Prostate gland (tissue), 2 donors: ENCODE data around the gene AKNA. TPM values are rescaled to one million over a fixed set of nuclear protein-coding genes. Genes with fewer than 3 reads are reported as not detected.

Source experiments
- DNase-seq: peaks from one replicate; pipeline ENCODE4 v3.0.0-alpha.2; 2019; ENCODE audit warnings: low spot score
- H3K27ac ChIP-seq, 2 donors: fragments of 200-600 bp; sonication (generic); 2 replicates each; pipeline ENCODE4 v1.5.1; 2017 to 2019
- H3K27me3 ChIP-seq: fragments of 200-600 bp; sonication (generic); replicated peaks from 2 replicates; pipeline ENCODE4 v1.5.1; 2019; ENCODE audit not compliant: insufficient read depth
- H3K36me3 ChIP-seq, 2 donors: fragments of 200-600 bp; sonication (generic); 1 replicate in 1 of 2; 2 replicates in 1 of 2; pipeline versions ENCODE4 v1.5.1 to v1.8.1; 2017 to 2019
- H3K4me1 ChIP-seq: fragments of 200-600 bp; sonication (generic); replicated peaks from 2 replicates; pipeline ENCODE4 v1.5.1; 2019
- H3K4me3 ChIP-seq, 2 donors: fragments of 200-600 bp; sonication (generic); 2 replicates each; pipeline ENCODE4 v1.5.1; 2017 to 2019
- H3K9me3 ChIP-seq: fragments of 200-600 bp; sonication (generic); 2 replicates; pipeline ENCODE4 v1.5.1; 2017
- POLR2A ChIP-seq: fragments of 450-650 bp; IDR thresholded peaks from one replicate; pipeline ENCODE4 v1.6.1; 2016; ENCODE audit warnings: antibody characterized with exemption, mild to moderate bottlenecking
- POLR2AphosphoS5 ChIP-seq: sonication (generic); formaldehyde crosslinking; IDR thresholded peaks from one replicate; pipeline ENCODE4 v1.6.1; 2017; ENCODE audit warnings: antibody characterized with exemption
- WGBS: methylation state at CpG from one replicate; pipeline ENCODE4 v1.1.5; 2018; 5-methylcytosine and 5-hydroxymethylcytosine counted together
- intact Hi-C: fragments of 100-400 bp; cut with DNase I; formaldehyde crosslinking; loops from one replicate; pipeline ENCODE4 v1.14.2; 2022
- total RNA-seq, 2 donors: library from RNA; depleted of rRNA; stranded (reverse); fragments of >200 nt; gene quantifications; one replicate each; pipeline ENCODE4 v1.1.0, GENCODE V29; 2016
- TF ChIP-seq, protein P1 (sequence below), 4 experiments: fragments of 200-600 bp in 2 of 4; fragments of 450-650 bp in 2 of 4; sonication (generic) in 2 of 4; IDR thresholded peaks; 1 replicate in 3 of 4; 2 replicates in 1 of 4; pipeline ENCODE4 v1.5.1; 2016 to 2019; ENCODE audit warnings: antibody characterized with exemption in 4 of 4, mild to moderate bottlenecking in 2 of 4, moderate library complexity in 2 of 4

The AKNA gene
- total RNA-seq, 2 donors from 2014 or later: 20.5 to 30.1 TPM

- DNase-seq: no peak
- 92% methylated on average over 8 of the region's 8 CpGs for WGBS
- TF ChIP-seq, protein P1, sequence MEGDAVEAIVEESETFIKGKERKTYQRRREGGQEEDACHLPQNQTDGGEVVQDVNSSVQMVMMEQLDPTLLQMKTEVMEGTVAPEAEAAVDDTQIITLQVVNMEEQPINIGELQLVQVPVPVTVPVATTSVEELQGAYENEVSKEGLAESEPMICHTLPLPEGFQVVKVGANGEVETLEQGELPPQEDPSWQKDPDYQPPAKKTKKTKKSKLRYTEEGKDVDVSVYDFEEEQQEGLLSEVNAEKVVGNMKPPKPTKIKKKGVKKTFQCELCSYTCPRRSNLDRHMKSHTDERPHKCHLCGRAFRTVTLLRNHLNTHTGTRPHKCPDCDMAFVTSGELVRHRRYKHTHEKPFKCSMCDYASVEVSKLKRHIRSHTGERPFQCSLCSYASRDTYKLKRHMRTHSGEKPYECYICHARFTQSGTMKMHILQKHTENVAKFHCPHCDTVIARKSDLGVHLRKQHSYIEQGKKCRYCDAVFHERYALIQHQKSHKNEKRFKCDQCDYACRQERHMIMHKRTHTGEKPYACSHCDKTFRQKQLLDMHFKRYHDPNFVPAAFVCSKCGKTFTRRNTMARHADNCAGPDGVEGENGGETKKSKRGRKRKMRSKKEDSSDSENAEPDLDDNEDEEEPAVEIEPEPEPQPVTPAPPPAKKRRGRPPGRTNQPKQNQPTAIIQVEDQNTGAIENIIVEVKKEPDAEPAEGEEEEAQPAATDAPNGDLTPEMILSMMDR (IDR thresholded peaks at IDR 0.05): no peak
- TF ChIP-seq POLR2A (no peak), POLR2AphosphoS5 (no peak)
- no peaks in the 10 kb centered on the region for H3K9me3 ChIP-seq
- H3K4me1 ChIP-seq: no peaks in the 10 kb centered on the region
- no peaks in the 10 kb centered on the region for H3K27me3 ChIP-seq
- peaks cover 0 to 23% of the 10 kb centered on the region in 2 donors for H3K36me3 ChIP-seq
- intact Hi-C loops: no loop called here
- no peak overlapping the region for H3K27ac ChIP-seq
- no peak overlapping the region for H3K4me3 ChIP-seq
These were observed 9.8 kb downstream of the AKNA start for GRCh38 chr9:114378016-114378415.

DNA sequence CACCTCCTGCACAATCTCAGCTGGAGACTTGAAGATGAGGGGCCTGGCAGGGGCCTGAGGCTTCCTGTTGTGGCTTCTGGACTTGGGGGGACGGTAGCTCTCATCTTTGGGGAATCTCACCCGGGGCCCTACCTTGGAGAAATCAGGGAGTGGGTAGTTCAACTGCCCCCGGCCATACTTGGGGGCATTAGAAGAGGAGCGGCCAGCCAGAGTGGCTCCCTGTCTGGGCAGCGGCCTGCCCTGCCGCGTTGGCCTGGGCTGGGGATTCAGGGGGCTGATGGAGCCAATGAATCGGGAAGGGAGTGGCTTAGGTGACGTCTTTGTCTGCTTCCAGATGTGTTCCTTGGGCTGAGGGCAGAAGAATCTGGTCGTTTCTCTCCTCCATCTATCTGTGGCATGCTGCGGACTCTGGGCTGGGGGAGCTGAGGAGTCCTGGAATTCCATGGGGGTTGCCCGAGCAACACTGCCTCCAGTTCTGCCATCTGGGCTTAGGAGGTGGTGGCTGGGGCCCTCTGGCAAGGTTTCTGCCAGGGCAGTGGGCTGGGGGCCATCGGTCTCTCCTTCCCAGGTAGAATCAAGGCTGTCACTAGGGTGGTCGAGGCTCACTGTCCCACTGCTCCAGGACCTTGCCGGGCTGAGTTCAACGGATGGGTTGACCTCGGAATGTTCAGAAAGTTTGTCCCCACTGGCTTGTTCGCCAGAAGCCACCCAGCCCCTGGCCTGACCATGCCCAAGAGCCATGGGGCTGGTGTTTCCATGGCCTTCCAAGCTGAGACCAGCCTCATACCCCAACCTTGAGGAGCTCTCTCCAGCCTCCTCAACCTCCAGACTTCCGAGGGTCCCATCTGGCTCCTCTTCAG, 11.0 kb downstream of the AKNA start:
- H3K9me3 ChIP-seq: no peaks in the 10 kb centered on the region
- 92% methylated on average over 19 of the region's 19 CpGs for WGBS

GRCh38 chr9:114375386-114376175, 12.2 kb downstream of the AKNA start:
- Histone ChIP-seq H3K36me3 (peaks cover 0 to 23% of the 10 kb centered on the region in 2 donors), H3K27ac (no peak overlapping the region), H3K9me3 (no peaks in the 10 kb centered on the region), H3K27me3 (no peaks in the 10 kb centered on the region), H3K4me3 (no peak overlapping the region), H3K4me1 (no peaks in the 10 kb centered on the region)
- DNase-seq: no peak
- TF ChIP-seq POLR2AphosphoS5: no peak
- no peak for TF ChIP-seq POLR2A
- TF ChIP-seq, protein P1 (IDR thresholded peaks at IDR 0.05): no peak
- intact Hi-C loops: no loop called here
- WGBS: 83% methylated on average over 9 of the region's 9 CpGs

More for the DNA sequence above, 11.0 kb downstream of the AKNA start:
- intact Hi-C loops: no loop called here
- Histone ChIP-seq H3K27ac (no peak overlapping the region), H3K4me3 (no peak overlapping the region), H3K4me1 (no peaks in the 10 kb centered on the region), H3K36me3 (peaks cover 0 to 23% of the 10 kb centered on the region in 2 donors), H3K27me3 (no peaks in the 10 kb centered on the region)
- DNase-seq: no peak
- TF ChIP-seq POLR2AphosphoS5 (no peak), POLR2A (no peak)
- TF ChIP-seq, protein P1 (IDR thresholded peaks at IDR 0.05): no peak

- intact Hi-C loops: no loop called here
- Histone ChIP-seq H3K27ac (no peak overlapping the region), H3K4me3 (no peak overlapping the region), H3K9me3 (no peaks in the 10 kb centered on the region), H3K36me3 (peaks cover 0 to 18% of the 10 kb centered on the region in 2 donors), H3K27me3 (no peaks in the 10 kb centered on the region), H3K4me1 (no peaks in the 10 kb centered on the region)
- no peak for DNase-seq
- TF ChIP-seq, protein P1 (IDR thresholded peaks at IDR 0.05): no peak
- no peak for TF ChIP-seq POLR2AphosphoS5
- no peak for TF ChIP-seq POLR2A
- 81% methylated on average over 9 of the region's 9 CpGs for WGBS
These were observed 12.8 kb downstream of the AKNA start for GRCh38 chr9:114374936-114375335.
